HG02642 (cell line): ENCODE results near the gene WDR20.

Source experiments
- ATAC-seq: cut with Tn5 transposase; IDR thresholded peaks from one replicate; pipeline ENCODE4 v1.9.1; 2021; ENCODE audit warnings: mild to moderate bottlenecking; ENCODE audit not compliant: unreplicated experiment, poor library complexity

WDR20 gene

GRCh38 chr14:102213984-102214658 lies 74.4 kb downstream of the WDR20 start:
- no peak for ATAC-seq

GRCh38 chr14:102215071-102215470 lies 75.4 kb downstream of the WDR20 start:
- no peak for ATAC-seq

- no peak for ATAC-seq
Measured at GRCh38 chr14:102215576-102216250, 76.0 kb downstream of the WDR20 start.

- no peak for ATAC-seq
Measured at GRCh38 chr14:102217399-102217798, 77.7 kb downstream of the WDR20 start.

- no peak for ATAC-seq
Measured at GRCh38 chr14:102217987-102218421, 78.3 kb downstream of the WDR20 start.

- ATAC-seq: no peak
Measured at GRCh38 chr14:102218688-102219087, 79.0 kb downstream of the WDR20 start.

GRCh38 chr14:102219316-102219715 lies 79.6 kb downstream of the WDR20 start:
- no peak for ATAC-seq

GRCh38 chr14:102220031-102220430 lies 80.3 kb downstream of the WDR20 start:
- ATAC-seq: peak; percentile 88

GRCh38 chr14:102221026-102221425 lies 81.3 kb downstream of the WDR20 start:
- ATAC-seq: no peak

GRCh38 chr14:102222009-102222575 lies 82.4 kb downstream of the WDR20 start:
- no peak for ATAC-seq

- ATAC-seq: no peak
Measured at GRCh38 chr14:102222751-102223150, 83.1 kb downstream of the WDR20 start.

GRCh38 chr14:102223682-102224081 lies 84.0 kb downstream of the WDR20 start:
- no peak for ATAC-seq

- no peak for ATAC-seq
Measured at GRCh38 chr14:102225386-102225785, 85.7 kb downstream of the WDR20 start.

- ATAC-seq: no peak
Measured at GRCh38 chr14:102225936-102226335, 86.2 kb downstream of the WDR20 start.

- ATAC-seq: no peak
Measured at GRCh38 chr14:102226356-102227125, 86.8 kb downstream of the WDR20 start.

GRCh38 chr14:102227184-102227964 lies 87.7 kb downstream of the WDR20 start:
- no peak for ATAC-seq

GRCh38 chr14:102229071-102229738 lies 89.5 kb downstream of the WDR20 start:
- ATAC-seq: no peak

- no peak for ATAC-seq
Measured at GRCh38 chr14:102229739-102230092, 90.0 kb downstream of the WDR20 start.

GRCh38 chr14:102230481-102231210 lies 90.9 kb downstream of the WDR20 start:
- no peak for ATAC-seq
